ENCODE results near the gene SPHK2. TPM values are rescaled to one million over a fixed set of nuclear protein-coding genes. Genes with fewer than 3 reads are reported as not detected.

Gene SPHK2
- total RNA-seq, 2 donors from 2014 or later, result 99.5 to 114 TPM

GRCh38 chr19:48598996-48599700 lies 20.2 kb upstream of the SPHK2 start:
- DNase-seq, result no peak
- H3K36me3 Mint-ChIP-seq (ENCODE audit: low read depth), result no peaks in the 10 kb centered on the region
- no peak overlapping the region for H3K27ac ChIP-seq (ENCODE audit: low read depth, low read length)
- no peak for TF ChIP-seq CTCF (conservative IDR thresholded peaks at IDR 0.05)
- no peak overlapping the region for H3K4me3 Mint-ChIP-seq
- no peaks in the 10 kb centered on the region for H3K9me3 Mint-ChIP-seq
- no peaks in the 10 kb centered on the region for H3K4me1 Mint-ChIP-seq
- H3K36me3 ChIP-seq (ENCODE audit: control insufficient read depth, insufficient read depth, low read length), result no peaks in the 10 kb centered on the region
- H3K4me3 ChIP-seq (ENCODE audit: low read length), result no peak overlapping the region
- H3K9ac ChIP-seq (ENCODE audit: extremely low read depth, low read length, poor library complexity, severe bottlenecking), result no peak overlapping the region
- no peaks in the 10 kb centered on the region for H3K27me3 ChIP-seq (ENCODE audit: control insufficient read depth, insufficient read depth, low read length, poor library complexity, severe bottlenecking)
- WGBS, 2 experiments (ENCODE audit: insufficient coverage in 1 of 2, insufficient read length in 1 of 2), result 84 to 86% methylated on average over 10 to 30 of the region's 30 CpGs
- no peaks in the 10 kb centered on the region for H3K4me1 ChIP-seq (ENCODE audit: control insufficient read depth, insufficient read depth, low read length)
- peaks cover 3% of the 10 kb centered on the region for H3K27me3 Mint-ChIP-seq (ENCODE audit: insufficient read depth)
- no peaks in the 10 kb centered on the region for H3K9me3 ChIP-seq (ENCODE audit: control insufficient read depth, low read length)
- H3K27ac Mint-ChIP-seq, result no peak overlapping the region

- Mint-ChIP-seq H3K27me3 (ENCODE audit: insufficient read depth) (peaks cover 3% of the 10 kb centered on the region), H3K4me3 (no peak overlapping the region), H3K4me1 (no peaks in the 10 kb centered on the region), H3K27ac (no peak overlapping the region), H3K9me3 (no peaks in the 10 kb centered on the region), H3K36me3 (ENCODE audit: low read depth) (no peaks in the 10 kb centered on the region)
- no peak for DNase-seq
- 88 to 91% methylated on average over 6 to 18 of the region's 21 CpGs for WGBS, 2 experiments (ENCODE audit: insufficient coverage in 1 of 2, insufficient read length in 1 of 2)
- no peak for TF ChIP-seq CTCF (conservative IDR thresholded peaks at IDR 0.05)
- no peak overlapping the region for H3K4me3 ChIP-seq (ENCODE audit: low read length)
- no peak overlapping the region for H3K27ac ChIP-seq (ENCODE audit: low read depth, low read length)
- H3K9me3 ChIP-seq (ENCODE audit: control insufficient read depth, low read length), result no peaks in the 10 kb centered on the region
- H3K36me3 ChIP-seq (ENCODE audit: control insufficient read depth, insufficient read depth, low read length), result no peaks in the 10 kb centered on the region
- H3K4me1 ChIP-seq (ENCODE audit: control insufficient read depth, insufficient read depth, low read length), result no peaks in the 10 kb centered on the region
- no peak overlapping the region for H3K9ac ChIP-seq (ENCODE audit: extremely low read depth, low read length, poor library complexity, severe bottlenecking)
- no peaks in the 10 kb centered on the region for H3K27me3 ChIP-seq (ENCODE audit: control insufficient read depth, insufficient read depth, low read length, poor library complexity, severe bottlenecking)
These were observed 18.5 kb upstream of the SPHK2 start for GRCh38 chr19:48600679-48601417.

- WGBS, 2 experiments (ENCODE audit: insufficient coverage in 1 of 2, insufficient read length in 1 of 2), result 91 to 94% methylated on average over 6 to 8 of the region's 9 CpGs
- Histone ChIP-seq H3K4me3 (ENCODE audit: low read length) (no peak overlapping the region), H3K27me3 (ENCODE audit: control insufficient read depth, insufficient read depth, low read length, poor library complexity, severe bottlenecking) (no peaks in the 10 kb centered on the region), H3K27ac (ENCODE audit: low read depth, low read length) (no peak overlapping the region), H3K9ac (ENCODE audit: extremely low read depth, low read length, poor library complexity, severe bottlenecking) (no peak overlapping the region), H3K36me3 (ENCODE audit: control insufficient read depth, insufficient read depth, low read length) (no peaks in the 10 kb centered on the region), H3K4me1 (ENCODE audit: control insufficient read depth, insufficient read depth, low read length) (no peaks in the 10 kb centered on the region), H3K9me3 (ENCODE audit: control insufficient read depth, low read length) (no peaks in the 10 kb centered on the region)
- Mint-ChIP-seq H3K36me3 (ENCODE audit: low read depth) (no peaks in the 10 kb centered on the region), H3K27me3 (ENCODE audit: insufficient read depth) (peaks cover 3% of the 10 kb centered on the region), H3K27ac (no peak overlapping the region), H3K4me1 (no peaks in the 10 kb centered on the region), H3K9me3 (no peaks in the 10 kb centered on the region), H3K4me3 (no peak overlapping the region)
- no peak for TF ChIP-seq CTCF (conservative IDR thresholded peaks at IDR 0.05)
- no peak for DNase-seq
These were observed 16.3 kb upstream of the SPHK2 start for GRCh38 chr19:48603001-48603400.

Data from endodermal cell (in vitro differentiated cells).